DND-41 (cell line): Measurements from ENCODE around the gene CD34.

Source experiments
- EZH2 ChIP-seq: IDR thresholded peaks from 3 replicates; pipeline ENCODE4 v1.6.1; 2012; ENCODE audit warnings: borderline replicate concordance, low read depth, mild to moderate bottlenecking, moderate library complexity, low read length, inconsistent platforms; ENCODE audit not compliant: severe bottlenecking
- TF ChIP-seq, protein P1 (sequence below): IDR thresholded peaks from 2 replicates; pipeline ENCODE4 v1.5.1; 2012; ENCODE audit warnings: borderline replicate concordance, low read length, moderate library complexity, mild to moderate bottlenecking; ENCODE audit not compliant: poor library complexity, severe bottlenecking; ENCODE audit errors: extremely low read depth

DNA sequence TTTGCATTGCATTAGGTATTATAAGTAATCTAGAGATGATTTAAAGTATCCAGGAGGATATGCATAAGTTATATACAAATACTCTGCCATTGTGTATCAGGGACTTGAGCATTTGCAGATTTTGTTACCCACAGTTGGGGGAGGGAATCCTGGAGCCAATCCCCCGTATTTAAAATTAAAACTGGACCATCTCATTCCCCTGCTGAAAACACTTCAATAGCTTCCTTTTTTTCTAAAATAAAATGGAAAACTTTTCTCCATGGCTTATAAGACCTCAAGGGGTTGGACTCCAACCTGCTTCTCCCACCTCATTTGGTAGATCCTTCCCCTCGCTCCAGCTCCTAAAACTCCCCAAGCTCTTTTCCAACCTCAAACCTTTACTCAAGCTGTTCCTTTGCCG, 10.4 kb upstream of the CD34 start:
- TF ChIP-seq, protein P1, sequence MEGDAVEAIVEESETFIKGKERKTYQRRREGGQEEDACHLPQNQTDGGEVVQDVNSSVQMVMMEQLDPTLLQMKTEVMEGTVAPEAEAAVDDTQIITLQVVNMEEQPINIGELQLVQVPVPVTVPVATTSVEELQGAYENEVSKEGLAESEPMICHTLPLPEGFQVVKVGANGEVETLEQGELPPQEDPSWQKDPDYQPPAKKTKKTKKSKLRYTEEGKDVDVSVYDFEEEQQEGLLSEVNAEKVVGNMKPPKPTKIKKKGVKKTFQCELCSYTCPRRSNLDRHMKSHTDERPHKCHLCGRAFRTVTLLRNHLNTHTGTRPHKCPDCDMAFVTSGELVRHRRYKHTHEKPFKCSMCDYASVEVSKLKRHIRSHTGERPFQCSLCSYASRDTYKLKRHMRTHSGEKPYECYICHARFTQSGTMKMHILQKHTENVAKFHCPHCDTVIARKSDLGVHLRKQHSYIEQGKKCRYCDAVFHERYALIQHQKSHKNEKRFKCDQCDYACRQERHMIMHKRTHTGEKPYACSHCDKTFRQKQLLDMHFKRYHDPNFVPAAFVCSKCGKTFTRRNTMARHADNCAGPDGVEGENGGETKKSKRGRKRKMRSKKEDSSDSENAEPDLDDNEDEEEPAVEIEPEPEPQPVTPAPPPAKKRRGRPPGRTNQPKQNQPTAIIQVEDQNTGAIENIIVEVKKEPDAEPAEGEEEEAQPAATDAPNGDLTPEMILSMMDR = no peak
- no peak for TF ChIP-seq EZH2
